Right lobe of liver (tissue), 4 donors: ENCODE results near the gene GPR15LG.

Experiments
- CTCF ChIP-seq, 4 donors: fragments of 200-600 bp in 3 of 4; fragments of 450-650 bp in 1 of 4; IDR thresholded peaks; one replicate each; pipeline versions ENCODE4 v1.5.1 to v1.8.0; 2016 to 2022; ENCODE audit warnings: antibody characterized with exemption in 4 of 4, mild to moderate bottlenecking in 2 of 4
- POLR2A ChIP-seq: fragments of 450-650 bp; IDR thresholded peaks from one replicate; pipeline ENCODE4 v1.6.1; 2017; ENCODE audit warnings: antibody characterized with exemption, mild to moderate bottlenecking
- donor health status: DM: no; HTN: no; CAD: no.
- donor health status: DM: no; HTN: no; CAD: no.
- donor health status: DM: no; HTN: yes; CAD: no.

GRCh38 chr10:84232376-84232775 is 58.8 kb downstream of the GPR15LG start:
- TF ChIP-seq CTCF (IDR thresholded peaks at IDR 0.05) (no peak), POLR2A (no peak)
